Lung (tissue), 12 donors: Measurements from ENCODE around the gene BACE2. TPM values are rescaled to one million over a fixed set of nuclear protein-coding genes. Genes with fewer than 3 reads are reported as not detected.

Source experiments
- ATAC-seq: fragments of 200-7000 bp; cut with Tn5 transposase; one replicate; pipeline ENCODE4 v1.9.1; 2020; ENCODE audit warnings: moderate number of reproducible peaks; ENCODE audit not compliant: insufficient read depth, low FRiP score
- DNase-seq, 3 donors: peaks; one replicate each; pipeline ENCODE4 v3.0.0-alpha.2; 2013 to 2017
- H3K27ac ChIP-seq, 2 donors: one replicate each; pipeline ENCODE4 v1.5.1; 2013; ENCODE audit warnings: mild to moderate bottlenecking in 2 of 2, moderate library complexity in 2 of 2, control low read depth in 1 of 2, inconsistent platforms in 1 of 2, low read depth in 1 of 2, low read length in 1 of 2
- H3K27me3 ChIP-seq, 3 donors: one replicate each; pipeline ENCODE4 v1.5.1; 2013; ENCODE audit warnings: low read length in 2 of 3; ENCODE audit not compliant: control insufficient read depth in 3 of 3, insufficient read depth in 3 of 3
- H3K36me3 ChIP-seq, 4 donors: one replicate each; pipeline ENCODE4 v1.5.1; 2013; ENCODE audit warnings: low read length in 4 of 4, mild to moderate bottlenecking in 1 of 4, moderate library complexity in 1 of 4; ENCODE audit not compliant: control insufficient read depth in 4 of 4, insufficient read depth in 4 of 4
- H3K4me1 ChIP-seq, 5 donors: one replicate each; pipeline ENCODE4 v1.5.1; 2013; ENCODE audit warnings: low read length in 5 of 5, mild to moderate bottlenecking in 2 of 5, moderate library complexity in 1 of 5; ENCODE audit not compliant: control insufficient read depth in 5 of 5, insufficient read depth in 5 of 5
- H3K4me3 ChIP-seq: one replicate; pipeline ENCODE4 v1.5.1; 2013; ENCODE audit warnings: mild to moderate bottlenecking, control low read depth, moderate library complexity
- H3K9ac ChIP-seq, 2 donors: one replicate each; pipeline ENCODE4 v1.5.1; 2013; ENCODE audit warnings: low read length in 2 of 2, control low read depth in 1 of 2; ENCODE audit not compliant: insufficient read depth in 1 of 2
- H3K9me3 ChIP-seq, 4 donors: one replicate each; pipeline ENCODE4 v1.5.1; 2013; ENCODE audit warnings: low read length in 3 of 4, mild to moderate bottlenecking in 1 of 4, moderate library complexity in 1 of 4; ENCODE audit not compliant: control insufficient read depth in 4 of 4, insufficient read depth in 3 of 4
- WGBS, 2 donors: extraction: QIAGEN DNeasy Blood & Tissue Kit; methylation state at CpG; one replicate each; pipeline ENCODE4 v1.1.7; 2013; 5-methylcytosine and 5-hydroxymethylcytosine counted together
- polyA plus RNA-seq, 2 donors: library from polyadenylated mRNA; stranded (reverse); fragments of 200-250 nt; gene quantifications; one replicate each; pipeline ENCODE4 v1.2.1, GENCODE V29; 2013
- total RNA-seq, 2 donors: library from RNA; depleted of rRNA in 1 of 2; stranded (reverse); fragments of >200 nt in 1 of 2; gene quantifications; one replicate each; pipeline ENCODE4 v1.2.1, GENCODE V29; 2014 to 2021
- TF ChIP-seq, protein P1 (sequence below): IDR thresholded peaks from 2 replicates; pipeline ENCODE4 v1.5.1; 2012; ENCODE audit warnings: mild to moderate bottlenecking; ENCODE audit errors: control extremely low read depth, extremely low read depth
- donor health status: control.
- donor health status: control.
- donor health status: Bipolar disorder and iron deficiency.
- donor health status: healthy.
- donor health status: DM: yes; HTN: yes; CAD: no.

The BACE2 gene
- total and polyA plus RNA-seq, 4 donors = 9.3 to 49.9 (median 33.8) TPM

DNA sequence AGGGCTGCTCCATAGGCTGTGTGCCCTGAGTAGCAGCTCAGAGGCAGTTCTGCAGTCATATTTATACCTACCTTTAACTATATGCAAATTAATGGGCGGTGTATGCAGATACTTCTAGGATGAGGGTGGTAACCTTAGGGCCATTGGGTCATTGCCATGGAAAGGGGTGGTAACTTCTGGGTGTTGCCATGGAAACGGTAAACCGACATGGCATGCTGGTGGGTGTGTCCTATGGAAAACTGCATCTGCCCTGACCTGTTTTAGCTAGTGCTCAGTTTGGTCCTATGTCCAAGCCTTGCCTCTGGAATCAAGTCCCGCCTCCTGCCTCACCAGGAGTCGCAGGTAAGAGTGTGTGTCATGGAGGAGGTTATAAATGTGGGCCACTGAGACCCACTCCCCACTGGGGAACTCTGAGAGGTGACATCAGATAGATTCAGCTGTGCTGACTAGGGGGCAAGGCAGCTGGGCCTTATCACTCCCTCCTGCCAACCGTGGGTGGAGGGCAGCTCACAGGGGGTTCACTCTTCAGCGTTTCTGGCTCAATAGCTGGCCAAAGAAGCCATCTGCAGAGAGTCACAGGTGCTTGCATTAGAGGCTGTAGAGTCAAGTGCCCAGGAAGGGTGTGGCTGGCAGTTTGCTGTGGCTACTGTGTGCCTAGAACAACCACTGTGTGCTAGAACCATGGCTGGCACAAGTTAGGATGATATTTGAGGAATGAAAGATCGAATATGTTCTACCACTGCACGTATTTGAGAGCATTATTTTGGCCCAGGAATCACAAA, 19.0 kb downstream of the BACE2 start:
- no peaks in the 10 kb centered on the region for H3K27me3 ChIP-seq
- WGBS, 2 donors = 81 to 91% methylated on average over 9 of the region's 9 CpGs
- H3K36me3 ChIP-seq = no peaks in the 10 kb centered on the region
- no peak overlapping the region for H3K4me3 ChIP-seq
- peaks cover 0 to 3% (median 2%) of the 10 kb centered on the region in 4 donors for H3K9me3 ChIP-seq
- H3K4me1 ChIP-seq = peaks cover 0 to 4% (median 0%) of the 10 kb centered on the region in 5 donors
- ATAC-seq (no peak), DNase-seq (no peak)
- H3K9ac ChIP-seq = no peak overlapping the region
- TF ChIP-seq, protein P1, sequence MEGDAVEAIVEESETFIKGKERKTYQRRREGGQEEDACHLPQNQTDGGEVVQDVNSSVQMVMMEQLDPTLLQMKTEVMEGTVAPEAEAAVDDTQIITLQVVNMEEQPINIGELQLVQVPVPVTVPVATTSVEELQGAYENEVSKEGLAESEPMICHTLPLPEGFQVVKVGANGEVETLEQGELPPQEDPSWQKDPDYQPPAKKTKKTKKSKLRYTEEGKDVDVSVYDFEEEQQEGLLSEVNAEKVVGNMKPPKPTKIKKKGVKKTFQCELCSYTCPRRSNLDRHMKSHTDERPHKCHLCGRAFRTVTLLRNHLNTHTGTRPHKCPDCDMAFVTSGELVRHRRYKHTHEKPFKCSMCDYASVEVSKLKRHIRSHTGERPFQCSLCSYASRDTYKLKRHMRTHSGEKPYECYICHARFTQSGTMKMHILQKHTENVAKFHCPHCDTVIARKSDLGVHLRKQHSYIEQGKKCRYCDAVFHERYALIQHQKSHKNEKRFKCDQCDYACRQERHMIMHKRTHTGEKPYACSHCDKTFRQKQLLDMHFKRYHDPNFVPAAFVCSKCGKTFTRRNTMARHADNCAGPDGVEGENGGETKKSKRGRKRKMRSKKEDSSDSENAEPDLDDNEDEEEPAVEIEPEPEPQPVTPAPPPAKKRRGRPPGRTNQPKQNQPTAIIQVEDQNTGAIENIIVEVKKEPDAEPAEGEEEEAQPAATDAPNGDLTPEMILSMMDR = no peak
- H3K27ac ChIP-seq = no peak overlapping the region

DNA sequence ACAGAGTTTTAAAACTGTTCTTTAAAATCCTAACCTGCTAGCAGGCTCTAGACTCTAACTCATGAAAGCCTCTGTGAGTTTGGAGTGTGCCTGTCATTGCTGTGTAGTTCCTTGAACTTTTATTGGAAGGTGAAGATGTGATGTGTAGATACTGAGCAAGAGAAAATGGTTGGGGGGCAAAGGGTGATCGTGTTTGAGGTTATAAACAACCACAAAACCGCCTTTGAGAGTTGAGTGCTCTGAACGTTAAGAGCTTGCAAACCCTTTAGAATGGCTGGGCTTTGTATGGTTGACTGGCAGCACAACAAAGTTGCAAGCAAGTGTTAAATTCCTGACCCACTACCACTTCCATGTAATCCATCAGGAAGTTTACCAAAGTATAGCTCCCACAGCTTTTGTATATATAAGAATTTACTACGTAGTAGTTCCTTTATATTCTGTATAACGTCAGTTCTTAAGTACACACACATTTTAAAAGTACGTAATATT, 19.6 kb downstream of the BACE2 start:
- WGBS, 2 donors = 72 to 75% methylated on average over 6 of the region's 6 CpGs
- Histone ChIP-seq H3K4me3 (no peak overlapping the region), H3K9me3 (peaks cover 0 to 3% (median 2%) of the 10 kb centered on the region in 4 donors), H3K4me1 (peaks cover 0 to 4% (median 0%) of the 10 kb centered on the region in 5 donors), H3K27ac (no peak overlapping the region), H3K36me3 (no peaks in the 10 kb centered on the region), H3K27me3 (no peaks in the 10 kb centered on the region), H3K9ac (no peak overlapping the region)
- TF ChIP-seq, protein P1 = no peak
- ATAC-seq (no peak), DNase-seq (peak in 1 of 3 donors; percentile 33)

DNA sequence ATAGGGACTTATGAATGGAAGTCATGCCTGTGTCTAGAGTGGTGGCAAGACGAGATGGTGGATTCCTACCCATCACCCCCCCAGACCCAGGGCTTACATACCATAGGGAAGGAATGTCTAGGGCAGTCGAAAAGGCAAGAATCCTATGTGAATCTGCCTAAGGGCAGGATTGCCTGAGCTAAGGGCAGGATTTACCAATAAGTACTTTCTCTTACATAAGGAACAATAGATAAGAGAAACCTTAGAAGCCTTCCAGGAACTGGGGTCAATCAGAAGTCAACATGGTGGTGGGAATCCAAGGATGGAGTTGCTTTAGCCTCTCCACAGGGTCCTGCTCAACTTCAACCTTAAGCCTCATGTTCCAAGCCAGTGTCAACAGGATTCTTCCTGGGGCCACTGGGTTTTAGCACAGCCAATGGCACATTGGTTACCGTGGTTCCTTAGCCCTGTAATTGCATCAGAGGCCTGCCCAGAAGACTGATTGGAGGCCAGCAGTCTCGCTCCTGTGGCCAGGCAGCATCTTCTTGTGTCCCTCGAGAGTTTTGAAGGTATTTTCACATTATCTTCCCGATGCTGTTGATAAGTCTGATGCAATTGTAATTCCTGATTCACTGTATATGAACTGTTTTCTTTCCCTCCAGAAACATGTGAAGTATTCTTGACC, 20.7 kb downstream of the BACE2 start:
- ATAC-seq = no peak
- Histone ChIP-seq H3K27ac (no peak overlapping the region), H3K9me3 (peaks cover 0 to 3% (median 2%) of the 10 kb centered on the region in 4 donors), H3K4me3 (no peak overlapping the region), H3K36me3 (no peaks in the 10 kb centered on the region), H3K27me3 (no peaks in the 10 kb centered on the region), H3K9ac (no peak overlapping the region), H3K4me1 (peaks cover 0 to 1% (median 0%) of the 10 kb centered on the region in 5 donors)
- DNase-seq = no peak
- 91 to 93% methylated on average over 6 of the region's 6 CpGs for WGBS, 2 donors
- TF ChIP-seq, protein P1 = no peak
